Naive thymus-derived CD4-positive, alpha-beta T cell (primary cell): ENCODE measurements around the gene MLH3. TPM values are rescaled to one million over a fixed set of nuclear protein-coding genes. Genes with fewer than 3 reads are reported as not detected.

Source experiments
- ATAC-seq: fragments of 150-1000 bp; cut with Tn5 transposase; 2 replicates; pipeline ENCODE4 v1.10.0; 2021; ENCODE audit warnings: mild to moderate bottlenecking, moderate library complexity
- CTCF ChIA-PET: fragments of 350-600 bp; sonication (Branson Sonifier 250); formaldehyde crosslinking; loops from one replicate; lab custom pipeline; 2021; ENCODE audit warnings: antibody characterized with exemption; lab: Charles Lee
- POLR2A ChIA-PET: fragments of 350-600 bp; sonication (Branson Sonifier 250); formaldehyde crosslinking; loops from one replicate; lab custom pipeline; 2021; ENCODE audit warnings: antibody characterized with exemption, inconsistent platforms; lab: Charles Lee
- DNase-seq, 9 donors: peaks; one replicate each; pipeline versions ENCODE4 v3.0.0 to v3.0.0-alpha.2; 2020 to 2022; ENCODE audit warnings: mixed read lengths in 1 of 9
- H3K27ac ChIP-seq: one replicate; pipeline ENCODE4 v1.7.0; 2013; ENCODE audit warnings: mild to moderate bottlenecking, low read depth, low read length, moderate library complexity
- H3K27me3 ChIP-seq, 2 donors: one replicate each; pipeline ENCODE4 v1.7.0; 2013; ENCODE audit warnings: low read length in 2 of 2, mild to moderate bottlenecking in 2 of 2, moderate library complexity in 2 of 2; ENCODE audit not compliant: control insufficient read depth in 2 of 2, insufficient read depth in 2 of 2
- H3K36me3 ChIP-seq, 3 experiments: 1 replicate in 2 of 3; 2 replicates in 1 of 3; pipeline ENCODE4 v1.7.0; 2013; ENCODE audit warnings: low read length in 3 of 3, mild to moderate bottlenecking in 3 of 3, moderate library complexity in 1 of 3; ENCODE audit not compliant: insufficient read depth in 3 of 3, control insufficient read depth in 2 of 3
- H3K4me1 ChIP-seq, 2 donors: one replicate each; pipeline ENCODE4 v1.7.0; 2013; ENCODE audit warnings: low read length in 2 of 2, mild to moderate bottlenecking in 2 of 2, moderate library complexity in 1 of 2; ENCODE audit not compliant: control insufficient read depth in 2 of 2, insufficient read depth in 2 of 2
- H3K4me3 ChIP-seq: 2 replicates; pipeline ENCODE4 v1.7.0; 2013; ENCODE audit warnings: mild to moderate bottlenecking, low read length
- H3K9me3 ChIP-seq, 3 experiments: 1 replicate in 2 of 3; 2 replicates in 1 of 3; pipeline ENCODE4 v1.7.0; 2013; ENCODE audit warnings: low read length in 3 of 3; ENCODE audit not compliant: control insufficient read depth in 2 of 3
- H3K27ac Mint-ChIP-seq, 9 donors: one replicate each; pipeline ENCODE4 v1.8.0; 2020 to 2022; ENCODE audit warnings: mixed read lengths in 9 of 9, mild to moderate bottlenecking in 8 of 9, moderate library complexity in 5 of 9, inconsistent platforms in 2 of 9
- H3K27me3 Mint-ChIP-seq, 5 donors: one replicate each; pipeline ENCODE4 v1.8.0; 2021 to 2022; ENCODE audit warnings: mixed read lengths in 5 of 5, mild to moderate bottlenecking in 1 of 5
- H3K36me3 Mint-ChIP-seq, 5 donors: one replicate each; pipeline ENCODE4 v1.8.0; 2020 to 2022; ENCODE audit warnings: mixed read lengths in 5 of 5, mild to moderate bottlenecking in 3 of 5, inconsistent platforms in 1 of 5
- H3K4me1 Mint-ChIP-seq, 7 donors: one replicate each; pipeline ENCODE4 v1.8.0; 2020 to 2022; ENCODE audit warnings: mixed read lengths in 7 of 7, mild to moderate bottlenecking in 3 of 7, inconsistent platforms in 1 of 7
- H3K4me3 Mint-ChIP-seq, 10 donors: one replicate each; pipeline ENCODE4 v1.8.0; 2020 to 2022; ENCODE audit warnings: mild to moderate bottlenecking in 10 of 10, mixed read lengths in 10 of 10, moderate library complexity in 6 of 10, inconsistent platforms in 2 of 10
- H3K9me3 Mint-ChIP-seq, 11 donors: one replicate each; pipeline ENCODE4 v1.8.0; 2020 to 2022; ENCODE audit warnings: mixed read lengths in 11 of 11, mild to moderate bottlenecking in 4 of 11, inconsistent platforms in 1 of 11, moderate library complexity in 1 of 11
- intact Hi-C, 2 donors: fragments of 100-400 bp; cut with micrococcal nuclease; formaldehyde crosslinking; loops; one replicate each; pipeline ENCODE4 v1.15.1; 2023
- polyA plus RNA-seq, 2 donors: library from polyadenylated mRNA; unstranded; fragments of 300-500 nt; fragmentation: Illumina TruSeq; gene quantifications; one replicate each; pipeline ENCODE4 v1.2.3, GENCODE V29; 2021
- total RNA-seq, 6 experiments: library from RNA in 5 of 6; stranded (reverse) in 5 of 6; gene quantifications; 1 replicate in 5 of 6; 2 replicates in 1 of 6; pipeline ENCODE4 v1.2.3 and lab custom pipeline; 2021 to 2026

Gene MLH3
- total and polyA plus RNA-seq, 7 experiments from 2014 or later: 11.4 to 26.7 (median 20.4) TPM

DNA sequence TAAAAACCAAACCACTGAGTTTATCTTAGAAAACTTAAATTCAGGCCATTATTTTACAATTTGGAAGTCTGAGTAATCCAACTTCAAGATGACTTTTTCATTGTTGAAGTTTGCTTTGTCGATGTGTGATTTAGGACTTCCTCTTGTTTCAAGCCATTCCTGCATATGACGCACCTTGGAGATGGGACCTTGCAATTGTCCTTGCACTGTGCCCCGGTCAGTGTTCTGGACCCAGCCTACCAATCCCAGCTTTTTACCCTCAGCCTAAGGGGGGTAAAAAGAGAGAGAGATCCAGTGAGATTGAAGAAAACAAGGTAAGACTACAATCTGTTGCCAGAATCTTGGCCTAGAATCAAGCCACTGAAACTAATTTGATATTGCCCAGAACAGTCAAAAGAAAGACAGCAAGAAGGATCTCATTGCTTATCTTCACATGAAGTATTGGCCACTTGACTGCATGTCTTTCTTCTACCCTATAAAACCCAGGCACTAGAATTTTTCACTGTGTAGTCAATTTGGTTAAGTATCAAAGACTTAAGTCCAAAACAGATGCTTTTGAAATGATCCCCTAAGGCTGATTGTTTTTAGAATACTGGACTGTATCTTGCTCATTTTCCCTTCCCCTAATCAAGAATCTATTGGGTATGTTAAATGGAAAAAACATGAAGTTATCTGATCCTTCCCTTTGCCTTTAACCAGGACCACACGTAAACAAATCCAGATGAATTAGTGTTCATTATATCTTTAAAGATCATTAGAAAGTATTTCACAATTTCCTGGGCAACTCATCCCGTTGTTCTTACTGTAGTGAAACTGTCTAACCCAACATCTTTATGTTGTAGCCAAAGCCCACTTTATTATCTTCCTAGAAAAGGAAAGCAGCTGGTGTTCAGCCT, 2.4 kb upstream of the MLH3 start:
- CTCF ChIA-PET: no interaction called here
- H3K4me1 Mint-ChIP-seq: peaks cover 15 to 56% (median 25%) of the 10 kb centered on the region in 7 donors
- H3K27ac ChIP-seq: no peak overlapping the region
- peak overlapping the region in 1 of 9 donors; percentile 5 for H3K27ac Mint-ChIP-seq
- peaks cover 0 to 5% (median 0%) of the 10 kb centered on the region in 11 donors for H3K9me3 Mint-ChIP-seq
- H3K4me1 ChIP-seq: peaks cover 8 to 9% of the 10 kb centered on the region in 2 donors
- DNase-seq (no peak), ATAC-seq (no peak)
- no peaks in the 10 kb centered on the region for H3K27me3 ChIP-seq
- intact Hi-C loops: no loop called here
- no peaks in the 10 kb centered on the region for H3K36me3 ChIP-seq
- no peak overlapping the region for H3K4me3 Mint-ChIP-seq
- POLR2A ChIA-PET: no interaction called here
- H3K36me3 Mint-ChIP-seq: peaks cover 0 to 22% (median 8%) of the 10 kb centered on the region in 5 donors
- H3K4me3 ChIP-seq: no peak overlapping the region
- H3K9me3 ChIP-seq: no peaks in the 10 kb centered on the region
- no peaks in the 10 kb centered on the region for H3K27me3 Mint-ChIP-seq

DNA sequence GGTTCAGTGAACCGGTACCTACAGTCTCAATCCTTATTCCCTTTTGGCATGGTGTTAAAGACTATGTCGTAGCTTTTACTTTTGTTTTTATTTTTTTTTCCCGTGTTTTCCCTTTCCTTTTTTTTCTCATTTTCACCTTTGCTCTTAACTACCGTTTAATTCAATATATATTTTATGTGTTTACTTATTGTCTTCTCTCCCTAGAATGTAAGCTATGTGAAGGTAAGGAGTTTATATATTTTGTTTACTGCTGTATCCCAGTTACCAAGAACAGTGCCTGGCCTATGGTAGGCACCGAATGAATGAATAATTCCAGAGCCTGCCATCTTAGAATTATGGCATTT, 261 bp upstream of the MLH3 start:
- Mint-ChIP-seq H3K36me3 (peaks cover 0 to 33% (median 22%) of the 10 kb centered on the region in 5 donors), H3K27ac (peak overlapping the region; percentile 90 to 98 (median 95)), H3K4me3 (peak overlapping the region; percentile 92 to 96 (median 94)), H3K9me3 (peaks cover 0 to 5% (median 0%) of the 10 kb centered on the region in 11 donors), H3K27me3 (no peaks in the 10 kb centered on the region), H3K4me1 (peaks cover 19 to 63% (median 43%) of the 10 kb centered on the region in 7 donors)
- H3K9me3 ChIP-seq: no peaks in the 10 kb centered on the region
- H3K36me3 ChIP-seq: no peaks in the 10 kb centered on the region
- H3K27ac ChIP-seq: peak overlapping the region; percentile 86
- H3K27me3 ChIP-seq: no peaks in the 10 kb centered on the region
- no peak for DNase-seq
- H3K4me1 ChIP-seq: peaks cover 8 to 9% of the 10 kb centered on the region in 2 donors
- peak overlapping the region; percentile 81 for H3K4me3 ChIP-seq
- ATAC-seq: no peak
- ChIA-PET CTCF (interaction anchor here (0.9 kb wide), 1 partner anchor 12 kb away, joined by 3 read pairs; no protein-coding TSS in a partner anchor), POLR2A (interaction anchor here (0.7 to 3.7 kb wide), 2 partner anchors 12 to 78 kb away, joined by 3 to 29 read pairs; partner anchors contain the start of gene ACYP1)
- intact Hi-C loops: loop anchor here (1.0 to 2.0 kb wide), 3 partner anchors 12 to 49 kb away; partner anchors contain the start of genes EIF2B2 (in 2 of the 2) and ZC2HC1C (in 1 of the 2)

DNA sequence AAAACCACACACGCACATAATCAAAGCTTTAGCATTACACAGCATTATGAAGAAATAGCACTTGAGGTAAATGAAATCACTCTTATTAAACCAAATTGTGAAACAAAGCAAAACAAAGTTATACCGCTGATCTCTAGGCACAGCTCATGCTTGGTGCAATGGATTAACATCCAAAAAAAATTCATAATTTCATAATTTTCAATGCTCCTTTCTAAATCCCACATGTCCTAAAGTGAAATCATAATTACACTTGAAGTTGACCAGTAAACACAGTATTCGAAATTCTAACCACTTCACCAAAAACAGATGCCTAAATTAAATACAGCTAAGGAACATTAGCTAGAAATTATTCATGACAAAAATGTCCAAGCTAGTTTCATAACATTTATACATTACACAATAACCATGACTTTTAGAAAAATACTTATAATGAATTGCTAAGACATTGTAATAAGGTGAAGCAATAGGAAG, 1.5 kb downstream of the MLH3 start:
- Histone ChIP-seq H3K4me1 (peaks cover 8 to 10% of the 10 kb centered on the region in 2 donors), H3K4me3 (no peak overlapping the region), H3K36me3 (no peaks in the 10 kb centered on the region), H3K27me3 (no peaks in the 10 kb centered on the region), H3K27ac (no peak overlapping the region), H3K9me3 (no peaks in the 10 kb centered on the region)
- peak; percentile 2 for ATAC-seq
- peak overlapping the region; percentile 83 to 96 (median 94) for H3K4me3 Mint-ChIP-seq
- H3K4me1 Mint-ChIP-seq: peaks cover 24 to 73% (median 55%) of the 10 kb centered on the region in 7 donors
- peaks cover 0 to 23% (median 17%) of the 10 kb centered on the region in 5 donors for H3K36me3 Mint-ChIP-seq
- H3K9me3 Mint-ChIP-seq: peaks cover 0 to 5% (median 0%) of the 10 kb centered on the region in 11 donors
- POLR2A ChIA-PET: interaction anchor here (3.7 kb wide), 1 partner anchor 14 kb away, joined by 29 read pairs; the partner anchor contains the start of gene ACYP1
- CTCF ChIA-PET: interaction anchor here (1.0 kb wide), 1 partner anchor 40 kb away, joined by 3 read pairs; no protein-coding TSS in a partner anchor
- no peak for DNase-seq
- intact Hi-C loops: loop anchor here in 1 of 2 donors (2.0 kb wide), 1 partner anchor 19 kb away; the partner anchor contains the start of gene ZC2HC1C
- peak overlapping the region in 6 of 9 donors; percentile 10 to 95 (median 90) for H3K27ac Mint-ChIP-seq
- no peaks in the 10 kb centered on the region for H3K27me3 Mint-ChIP-seq

DNA sequence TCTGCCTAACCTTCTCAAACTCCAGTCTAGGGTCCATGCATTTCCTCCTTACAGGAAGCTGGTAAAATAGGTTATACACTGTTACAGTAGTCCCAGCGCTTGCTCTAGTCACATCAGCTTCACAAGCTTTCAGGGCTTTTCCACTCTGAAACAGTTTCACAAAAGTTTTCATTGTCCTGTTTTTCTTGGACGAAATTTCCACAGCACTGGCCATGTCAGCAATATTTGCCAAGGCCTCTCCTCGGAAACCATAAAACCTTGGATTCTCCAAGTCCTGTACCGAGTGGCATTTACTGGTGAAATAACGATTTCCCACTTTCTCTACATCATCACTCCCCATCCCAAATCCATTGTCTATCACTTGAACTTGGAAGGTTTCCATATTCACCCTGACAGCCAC, 2.1 kb downstream of the MLH3 start:
- Histone ChIP-seq H3K4me3 (no peak overlapping the region), H3K36me3 (no peaks in the 10 kb centered on the region), H3K27ac (no peak overlapping the region), H3K27me3 (no peaks in the 10 kb centered on the region), H3K9me3 (no peaks in the 10 kb centered on the region), H3K4me1 (peaks cover 8 to 13% of the 10 kb centered on the region in 2 donors)
- POLR2A ChIA-PET: interaction anchor here (3.7 kb wide), 1 partner anchor 15 kb away, joined by 29 read pairs; the partner anchor contains the start of gene ACYP1
- H3K4me1 Mint-ChIP-seq: peaks cover 26 to 74% (median 61%) of the 10 kb centered on the region in 7 donors
- H3K27me3 Mint-ChIP-seq: no peaks in the 10 kb centered on the region
- intact Hi-C loops: no loop called here
- ATAC-seq (no peak), DNase-seq (no peak)
- peaks cover 0 to 23% (median 17%) of the 10 kb centered on the region in 5 donors for H3K36me3 Mint-ChIP-seq
- peaks cover 0 to 5% (median 0%) of the 10 kb centered on the region in 11 donors for H3K9me3 Mint-ChIP-seq
- peak overlapping the region in 3 of 10 donors; percentile 17 to 94 (median 29) for H3K4me3 Mint-ChIP-seq
- CTCF ChIA-PET: interaction anchor here (1.2 kb wide), 1 partner anchor 40 kb away, joined by 7 read pairs; no protein-coding TSS in a partner anchor
- peak overlapping the region in 1 of 9 donors; percentile 34 for H3K27ac Mint-ChIP-seq

DNA sequence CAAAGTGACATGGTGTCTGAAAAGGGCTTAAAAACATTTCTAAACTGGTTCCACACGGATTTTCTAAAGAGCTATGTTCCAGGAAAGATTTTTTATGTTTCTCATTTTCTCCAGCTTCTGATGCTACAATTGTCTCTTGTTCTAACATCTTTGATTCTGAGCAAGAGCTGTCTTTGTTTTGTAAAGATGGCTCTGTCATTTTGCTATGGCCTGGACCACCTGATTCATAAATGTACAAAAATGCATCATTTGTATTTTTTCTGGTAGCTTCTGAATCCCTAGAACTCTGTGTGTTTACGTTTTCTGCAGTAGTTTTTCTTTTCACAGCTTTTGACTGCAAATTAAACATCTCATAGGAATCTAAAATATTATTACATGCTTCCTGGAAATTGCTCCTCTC, 3.2 kb downstream of the MLH3 start:
- Mint-ChIP-seq H3K27ac (no peak overlapping the region), H3K27me3 (no peaks in the 10 kb centered on the region), H3K4me1 (peaks cover 28 to 75% (median 66%) of the 10 kb centered on the region in 7 donors), H3K36me3 (peaks cover 0 to 26% (median 19%) of the 10 kb centered on the region in 5 donors), H3K9me3 (peaks cover 0 to 5% (median 0%) of the 10 kb centered on the region in 11 donors), H3K4me3 (peak overlapping the region in 1 of 10 donors; percentile 21)
- Histone ChIP-seq H3K4me3 (no peak overlapping the region), H3K36me3 (no peaks in the 10 kb centered on the region), H3K9me3 (no peaks in the 10 kb centered on the region), H3K4me1 (peaks cover 8 to 13% of the 10 kb centered on the region in 2 donors), H3K27ac (no peak overlapping the region), H3K27me3 (no peaks in the 10 kb centered on the region)
- ChIA-PET CTCF (interaction anchor here (1.2 kb wide), 1 partner anchor 41 kb away, joined by 7 read pairs; no protein-coding TSS in a partner anchor), POLR2A (interaction anchor here (0.9 kb wide), 1 partner anchor 22 kb away, joined by 3 read pairs; no protein-coding TSS in a partner anchor)
- no peak for ATAC-seq
- intact Hi-C loops: no loop called here
- DNase-seq: no peak

DNA sequence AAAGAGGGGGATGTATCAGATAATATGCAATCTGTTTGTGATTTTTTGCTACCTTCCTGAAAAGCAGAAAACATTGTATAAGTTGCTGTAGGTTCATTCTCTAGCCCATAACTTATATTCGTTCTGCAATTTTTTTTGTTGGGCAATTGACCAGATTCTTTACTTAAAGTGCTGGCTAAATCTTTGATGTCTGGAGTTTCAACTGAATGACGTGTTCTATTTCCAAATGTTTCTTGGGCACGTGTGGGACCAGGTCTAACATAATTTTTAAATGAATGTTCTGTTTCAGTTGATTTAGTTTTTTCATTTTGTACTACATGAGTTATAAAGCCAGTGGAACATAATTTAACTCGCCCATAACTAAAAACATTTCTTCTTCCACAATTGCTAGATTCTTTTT, 3.8 kb downstream of the MLH3 start:
- no peak overlapping the region for H3K27ac ChIP-seq
- Mint-ChIP-seq H3K27me3 (no peaks in the 10 kb centered on the region), H3K9me3 (peaks cover 0 to 5% (median 0%) of the 10 kb centered on the region in 11 donors), H3K27ac (no peak overlapping the region), H3K36me3 (peaks cover 0 to 26% (median 19%) of the 10 kb centered on the region in 5 donors), H3K4me3 (peak overlapping the region in 1 of 10 donors; percentile 14), H3K4me1 (peaks cover 28 to 75% (median 66%) of the 10 kb centered on the region in 7 donors)
- intact Hi-C loops: no loop called here
- peaks cover 8 to 13% of the 10 kb centered on the region in 2 donors for H3K4me1 ChIP-seq
- H3K36me3 ChIP-seq: peaks cover 0 to 1% (median 0%) of the 10 kb centered on the region in 3 experiments
- no peaks in the 10 kb centered on the region for H3K27me3 ChIP-seq
- no peaks in the 10 kb centered on the region for H3K9me3 ChIP-seq
- DNase-seq (no peak), ATAC-seq (no peak)
- POLR2A ChIA-PET: interaction anchor here (0.9 kb wide), 1 partner anchor 23 kb away, joined by 3 read pairs; no protein-coding TSS in a partner anchor
- CTCF ChIA-PET: no interaction called here
- no peak overlapping the region for H3K4me3 ChIP-seq
